ENCODE data around the gene SMCO3. TPM values are rescaled to one million over a fixed set of nuclear protein-coding genes. Genes with fewer than 3 reads are reported as not detected.

Gene SMCO3
- total RNA-seq, 1 donor from 2014 or later = 2.1 TPM

GRCh38 chr12:14828892-14829291 is 14.9 kb upstream of the SMCO3 start:
- H3K36me3 ChIP-seq = no peaks in the 10 kb centered on the region
- no peak overlapping the region for H3K27ac ChIP-seq
- no peaks in the 10 kb centered on the region for H3K27me3 ChIP-seq
- no peak for DNase-seq (ENCODE audit: low spot score in 2 of 2)
- intact Hi-C loops (cut with DNase I) = no loop called here
- no peak overlapping the region for H3K4me3 ChIP-seq
- TF ChIP-seq, protein P1, sequence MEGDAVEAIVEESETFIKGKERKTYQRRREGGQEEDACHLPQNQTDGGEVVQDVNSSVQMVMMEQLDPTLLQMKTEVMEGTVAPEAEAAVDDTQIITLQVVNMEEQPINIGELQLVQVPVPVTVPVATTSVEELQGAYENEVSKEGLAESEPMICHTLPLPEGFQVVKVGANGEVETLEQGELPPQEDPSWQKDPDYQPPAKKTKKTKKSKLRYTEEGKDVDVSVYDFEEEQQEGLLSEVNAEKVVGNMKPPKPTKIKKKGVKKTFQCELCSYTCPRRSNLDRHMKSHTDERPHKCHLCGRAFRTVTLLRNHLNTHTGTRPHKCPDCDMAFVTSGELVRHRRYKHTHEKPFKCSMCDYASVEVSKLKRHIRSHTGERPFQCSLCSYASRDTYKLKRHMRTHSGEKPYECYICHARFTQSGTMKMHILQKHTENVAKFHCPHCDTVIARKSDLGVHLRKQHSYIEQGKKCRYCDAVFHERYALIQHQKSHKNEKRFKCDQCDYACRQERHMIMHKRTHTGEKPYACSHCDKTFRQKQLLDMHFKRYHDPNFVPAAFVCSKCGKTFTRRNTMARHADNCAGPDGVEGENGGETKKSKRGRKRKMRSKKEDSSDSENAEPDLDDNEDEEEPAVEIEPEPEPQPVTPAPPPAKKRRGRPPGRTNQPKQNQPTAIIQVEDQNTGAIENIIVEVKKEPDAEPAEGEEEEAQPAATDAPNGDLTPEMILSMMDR (IDR thresholded peaks at IDR 0.05) = no peak
- H3K4me1 ChIP-seq = no peaks in the 10 kb centered on the region
- no peaks in the 10 kb centered on the region for H3K9me3 ChIP-seq

- TF ChIP-seq, protein P1 (IDR thresholded peaks at IDR 0.05) = no peak
- Histone ChIP-seq H3K9me3 (no peaks in the 10 kb centered on the region), H3K4me3 (no peak overlapping the region), H3K27ac (peak overlapping the region; percentile 36 to 59), H3K27me3 (no peaks in the 10 kb centered on the region), H3K4me1 (no peaks in the 10 kb centered on the region), H3K36me3 (no peaks in the 10 kb centered on the region)
- DNase-seq (ENCODE audit: low spot score in 2 of 2) = no peak
- intact Hi-C loops (cut with DNase I) = no loop called here
Observed at GRCh38 chr12:14827043-14827442, 13.1 kb upstream of the SMCO3 start.

DNA sequence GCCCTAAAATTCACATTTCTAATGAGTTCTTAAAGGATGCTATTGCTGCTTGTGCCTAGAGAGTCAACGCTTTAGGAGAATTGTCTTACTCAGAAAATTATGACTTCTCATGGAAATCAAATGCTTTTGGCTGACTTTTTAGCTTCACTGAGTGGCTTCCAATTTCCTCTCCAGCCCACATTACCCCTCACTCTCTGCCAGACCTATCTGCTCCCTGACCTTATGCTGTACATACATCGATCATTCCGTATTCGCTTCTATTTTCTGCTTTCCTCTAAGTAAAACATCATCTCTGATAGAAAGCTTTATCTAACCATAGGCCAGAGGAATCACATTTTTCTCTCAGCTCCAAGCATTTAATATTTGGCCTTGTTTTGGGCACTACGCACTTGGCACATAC is 12.5 kb upstream of the SMCO3 start:
- no peak for DNase-seq (ENCODE audit: low spot score in 2 of 2)
- Histone ChIP-seq H3K36me3 (no peaks in the 10 kb centered on the region), H3K9me3 (no peaks in the 10 kb centered on the region), H3K4me3 (no peak overlapping the region), H3K27me3 (no peaks in the 10 kb centered on the region), H3K27ac (peak overlapping the region; percentile 36 to 59), H3K4me1 (no peaks in the 10 kb centered on the region)
- TF ChIP-seq, protein P1 (IDR thresholded peaks at IDR 0.05) = no peak
- intact Hi-C loops (cut with DNase I) = no loop called here

DNA sequence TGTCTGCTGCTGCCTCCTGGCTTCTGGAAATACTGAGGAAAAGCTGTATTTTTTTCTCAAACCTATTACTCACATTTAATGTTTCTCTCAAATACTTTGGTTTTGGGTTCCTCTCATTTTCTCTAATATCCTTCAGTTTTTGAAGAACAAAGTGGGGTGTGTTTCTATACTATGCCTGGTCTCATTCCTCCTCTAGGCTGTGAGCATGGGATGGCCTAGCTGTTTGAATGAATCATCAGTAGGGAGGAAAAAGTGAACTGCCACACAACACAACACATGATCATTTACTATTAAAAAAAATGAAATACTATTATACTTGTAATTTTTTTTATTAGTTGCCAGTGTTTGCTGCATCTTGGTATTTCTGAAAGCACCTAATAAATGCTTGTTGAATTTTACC is 11.3 kb upstream of the SMCO3 start:
- no peaks in the 10 kb centered on the region for H3K27me3 ChIP-seq
- DNase-seq (ENCODE audit: low spot score in 2 of 2) = no peak
- TF ChIP-seq, protein P1 (IDR thresholded peaks at IDR 0.05) = no peak
- intact Hi-C loops (cut with DNase I) = no loop called here
- no peaks in the 10 kb centered on the region for H3K4me1 ChIP-seq
- no peaks in the 10 kb centered on the region for H3K9me3 ChIP-seq
- H3K4me3 ChIP-seq = no peak overlapping the region
- H3K36me3 ChIP-seq = no peaks in the 10 kb centered on the region
- no peak overlapping the region for H3K27ac ChIP-seq

DNA sequence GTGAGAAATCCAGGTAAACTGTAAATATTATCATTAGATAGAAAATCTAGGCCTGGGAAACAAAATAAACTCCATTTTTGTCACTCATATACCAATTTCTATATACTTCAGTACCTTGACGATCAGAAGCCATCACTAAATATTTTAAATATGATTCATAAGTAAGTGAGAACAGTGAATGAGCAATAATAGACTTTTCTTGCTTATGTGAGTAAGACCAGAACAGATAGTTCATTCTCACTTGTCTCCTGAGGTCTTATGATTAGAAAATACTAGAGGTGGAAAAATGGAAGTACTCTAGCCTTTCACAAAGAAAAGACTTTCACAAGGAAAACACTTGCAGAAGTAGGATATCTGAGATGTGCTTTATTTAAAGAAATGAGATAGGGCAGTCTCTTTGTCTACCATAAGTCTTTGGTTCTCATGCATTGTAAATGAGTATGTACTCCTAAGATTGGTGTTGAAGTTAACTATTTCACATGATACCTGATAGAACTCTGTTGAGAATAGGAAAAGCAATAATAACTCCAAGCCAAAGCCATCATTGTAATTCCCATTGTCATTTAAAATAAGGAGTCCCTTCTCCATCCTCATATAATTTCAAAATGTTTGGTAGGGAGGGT is 10.1 kb upstream of the SMCO3 start:
- TF ChIP-seq, protein P1 (IDR thresholded peaks at IDR 0.05) = no peak
- Histone ChIP-seq H3K9me3 (no peaks in the 10 kb centered on the region), H3K4me3 (no peak overlapping the region), H3K36me3 (no peaks in the 10 kb centered on the region), H3K4me1 (no peaks in the 10 kb centered on the region), H3K27me3 (no peaks in the 10 kb centered on the region), H3K27ac (no peak overlapping the region)
- intact Hi-C loops (cut with DNase I) = no loop called here
- no peak for DNase-seq (ENCODE audit: low spot score in 2 of 2)

DNA sequence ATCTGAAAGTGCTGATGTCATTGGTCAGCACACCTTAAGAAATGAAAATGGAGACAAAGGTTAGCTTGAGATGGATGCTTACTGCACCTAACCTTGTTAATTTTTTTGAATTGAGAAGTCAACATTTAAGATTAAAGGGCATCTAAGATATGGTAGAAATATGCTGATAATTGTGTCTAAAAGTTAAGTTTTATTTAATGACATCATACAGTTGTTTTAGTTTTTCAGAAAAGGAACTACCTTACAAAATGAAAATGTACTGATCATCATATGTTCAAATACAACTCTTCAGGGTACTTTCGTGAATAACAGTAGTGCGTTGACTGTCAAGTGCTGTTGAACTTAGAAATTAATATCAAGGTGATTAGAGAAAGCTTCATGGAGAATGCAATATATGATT is 2.5 kb downstream of the SMCO3 start:
- DNase-seq (ENCODE audit: low spot score in 2 of 2) = no peak
- intact Hi-C loops (cut with DNase I) = no loop called here

More for the DNA sequence above, 2.5 kb downstream of the SMCO3 start:
- H3K4me1 ChIP-seq = no peaks in the 10 kb centered on the region
- H3K4me3 ChIP-seq = no peak overlapping the region
- no peaks in the 10 kb centered on the region for H3K27me3 ChIP-seq
- H3K27ac ChIP-seq = no peak overlapping the region
- TF ChIP-seq, protein P1 (IDR thresholded peaks at IDR 0.05) = no peak
- H3K9me3 ChIP-seq = no peaks in the 10 kb centered on the region
- H3K36me3 ChIP-seq = no peaks in the 10 kb centered on the region
